Pancreas (tissue), 10 donors: ENCODE results near the gene LRG1. TPM values are rescaled to one million over a fixed set of nuclear protein-coding genes. Genes with fewer than 3 reads are reported as not detected.
A peak's percentile ranks its signal among the peaks of the same experiment; 100 is the strongest.
"Not testable (repeated sequence)": the region's sequence is repeated elsewhere in the genome, so short reads cannot be mapped to it uniquely, and the experiment has no call there.

Source experiments
- ATAC-seq, 4 donors: fragments of 200-7000 bp; cut with Tn5 transposase; one replicate each; pipeline versions ENCODE4 v1.8.0 to v1.9.1; 2020; ENCODE audit warnings: mild to moderate bottlenecking in 4 of 4, moderate library complexity in 4 of 4
- DNase-seq, 6 donors: peaks; one replicate each; pipeline ENCODE4 v3.0.0-alpha.2; 2020
- FAIRE-seq: peaks from 2 replicates; lab custom pipeline; 2012; peaks lifted over from hg19 to GRCh38; lab: Jason Lieb, UNC
- H3K27ac ChIP-seq, 4 donors: fragments of 200-600 bp; sonication (generic); 1 replicate in 3 of 4; 2 replicates in 1 of 4; pipeline versions ENCODE4 v1.5.0 to v1.8.0; 2020
- H3K27me3 ChIP-seq, 4 donors: fragments of 200-600 bp; one replicate each; pipeline ENCODE4 v1.8.0; 2021
- H3K36me3 ChIP-seq, 3 donors: fragments of 200-600 bp; sonication (generic) in 1 of 3; one replicate each; pipeline versions ENCODE4 v1.5.0 to v1.8.0; 2020 to 2021
- H3K4me1 ChIP-seq, 3 donors: fragments of 200-600 bp; one replicate each; pipeline ENCODE4 v1.8.0; 2021
- H3K4me3 ChIP-seq, 4 donors: fragments of 200-600 bp; sonication (generic) in 2 of 4; one replicate each; pipeline versions ENCODE4 v1.5.0 to v1.8.0; 2020 to 2021
- H3K9me3 ChIP-seq, 4 donors: fragments of 200-600 bp; one replicate each; pipeline ENCODE4 v1.8.0; 2021
- CTCF ChIP-seq, 4 donors: fragments of 200-600 bp; sonication (generic) in 3 of 4; IDR thresholded peaks; one replicate each; pipeline versions ENCODE4 v1.5.0 to v1.8.0; 2021; ENCODE audit warnings: antibody characterized with exemption in 4 of 4
- WGBS, 2 donors: extraction: QIAGEN DNeasy Blood & Tissue Kit; methylation state at CpG; one replicate each; pipeline ENCODE4 v1.1.7; 2013; 5-methylcytosine and 5-hydroxymethylcytosine counted together
- intact Hi-C, 3 donors: fragments of 100-400 bp; cut with DNase I; formaldehyde crosslinking; loops; one replicate each; pipeline versions ENCODE4 v1.11.1 to v1.14.2; 2022
- polyA plus RNA-seq, 2 donors: library from polyadenylated mRNA; stranded (reverse); fragments of 200-250 nt; gene quantifications; one replicate each; pipeline ENCODE4 v1.2.3, GENCODE V29; 2013
- total RNA-seq, 6 donors: library from RNA; stranded (reverse); fragmentation: NEBNext Ultra II Directional in 4 of 6; extraction: Animal tissue kit (Norgen Biotek cat#: 25700) in 4 of 6; gene quantifications; one replicate each; pipeline versions ENCODE4 v1.2.1 to v1.2.4, GENCODE V29; 2021 to 2023
- donor health status: healthy with polysubstance abuse.
- donor health status: DM: no; HTN: no; CAD: no; lungs with moderate emphysema.
- donor health status: DM: no; HTN: no; CAD: no.
- donor health status: control.
- donor health status: control.
- donor health status: Bipolar disorder and iron deficiency.
- donor health status: DM: yes; HTN: yes; CAD: no.
- donor health status: DM: no; HTN: no; CAD: no.
- donor health status: DM: no; HTN: no; CAD: no.
- donor health status: DM: yes; HTN: yes; CAD: no.

The LRG1 gene
- total and polyA plus RNA-seq, 8 donors = 7.9 to 53.6 (median 18.7) TPM

GRCh38 chr19:4568886-4569285, 29.1 kb upstream of the LRG1 start:
- DNase-seq = no peak
- H3K27ac ChIP-seq = no peak overlapping the region
- H3K36me3 ChIP-seq = no peaks in the 10 kb centered on the region
- no peak overlapping the region for H3K4me3 ChIP-seq
- intact Hi-C loops = no loop called here
- peak in 1 of 4 donors; percentile 43 for ATAC-seq
- no peaks in the 10 kb centered on the region for H3K4me1 ChIP-seq
- TF ChIP-seq CTCF (IDR thresholded peaks at IDR 0.05) = no peak
- peaks cover 0 to 2% (median 0%) of the 10 kb centered on the region in 4 donors for H3K27me3 ChIP-seq
- FAIRE-seq = no peak
- WGBS, 2 donors = 72 to 78% methylated on average over 7 of the region's 7 CpGs
- no peaks in the 10 kb centered on the region for H3K9me3 ChIP-seq

- peak; percentile 35 to 50 (median 46) for TF ChIP-seq CTCF (IDR thresholded peaks at IDR 0.05)
- H3K27ac ChIP-seq = no peak overlapping the region
- H3K4me1 ChIP-seq = no peaks in the 10 kb centered on the region
- ATAC-seq (peak in 3 of 4 donors; percentile 68 to 74 (median 72)), DNase-seq (peak in 4 of 6 donors; percentile 49 to 84 (median 68)), FAIRE-seq (no peak)
- no peak overlapping the region for H3K4me3 ChIP-seq
- 49 to 64% methylated on average over 14 of the region's 14 CpGs for WGBS, 2 donors
- intact Hi-C loops = no loop called here
- no peaks in the 10 kb centered on the region for H3K36me3 ChIP-seq
- H3K27me3 ChIP-seq = no peaks in the 10 kb centered on the region
- no peaks in the 10 kb centered on the region for H3K9me3 ChIP-seq
These were observed 27.8 kb upstream of the LRG1 start for GRCh38 chr19:4567584-4568071.

- 68 to 77% methylated on average over 34 to 35 of the region's 35 CpGs for WGBS, 2 donors
- no peak for TF ChIP-seq CTCF (IDR thresholded peaks at IDR 0.05)
- Histone ChIP-seq H3K4me3 (no peak overlapping the region), H3K9me3 (no peaks in the 10 kb centered on the region), H3K4me1 (no peaks in the 10 kb centered on the region), H3K27ac (no peak overlapping the region), H3K27me3 (no peaks in the 10 kb centered on the region), H3K36me3 (no peaks in the 10 kb centered on the region)
- DNase-seq (peak in 1 of 6 donors; percentile 46), FAIRE-seq (no peak), ATAC-seq (no peak)
- intact Hi-C loops = no loop called here
These were observed 26.7 kb upstream of the LRG1 start for GRCh38 chr19:4566402-4567051.

- WGBS, 2 donors = 77 to 95% methylated on average over 4 to 5 of the region's 5 CpGs
- H3K27ac ChIP-seq = not testable (repeated sequence)
These were observed 23.7 kb upstream of the LRG1 start for GRCh38 chr19:4563562-4563961.

GRCh38 chr19:4562085-4562484, 22.2 kb upstream of the LRG1 start:
- H3K27ac ChIP-seq, H3K9me3 ChIP-seq, intact Hi-C loops, H3K36me3 ChIP-seq, H3K4me1 ChIP-seq, DNase-seq, H3K4me3 ChIP-seq, FAIRE-seq, H3K27me3 ChIP-seq: not testable (repeated sequence)
- ATAC-seq = peak in 2 of 4 donors; percentile 33 to 42
- WGBS, 2 donors = 85 to 90% methylated on average over 6 to 7 of the region's 7 CpGs

More at GRCh38 chr19:4563562-4563961, 23.7 kb upstream of the LRG1 start:
- H3K27me3 ChIP-seq, H3K4me1 ChIP-seq, intact Hi-C loops, DNase-seq, H3K36me3 ChIP-seq, FAIRE-seq, H3K4me3 ChIP-seq, H3K9me3 ChIP-seq: not testable (repeated sequence)
- peak in 2 of 4 donors; percentile 38 to 55 for ATAC-seq

GRCh38 chr19:4559569-4559968, 19.7 kb upstream of the LRG1 start, which contains the start of gene SEMA6B:
SEMA6B (minus strand) TSS chr19:4559684; CDS start chr19:4558457, 1,227 bp downstream.
- peak in 3 of 4 donors; percentile 12 to 35 (median 17) for ATAC-seq
- intact Hi-C loops = no loop called here
- Histone ChIP-seq H3K4me3 (peak within 1 kb of the TSS in 1 of 4 donors; percentile 20), H3K36me3 (no peaks in the 10 kb centered on the region), H3K9me3 (no peaks in the 10 kb centered on the region), H3K4me1 (no peaks in the 10 kb centered on the region), H3K27ac (peak within 1 kb of the TSS in 1 of 4 donors; percentile 17), H3K27me3 (no peaks in the 10 kb centered on the region)
- FAIRE-seq = no peak
- WGBS, 2 donors = 68 to 74% methylated on average over 13 of the region's 13 CpGs
- DNase-seq = peak in 1 of 6 donors; percentile 34
- TF ChIP-seq CTCF (IDR thresholded peaks at IDR 0.05) = no peak
